K562 (cell line): ENCODE results near the gene BCAR1.

Source experiments
- CCAR2 ChIP-seq: fragments of 200-400 bp; formaldehyde crosslinking; IDR thresholded peaks from 2 replicates; pipeline ENCODE4 v1.6.1; 2017; ENCODE audit warnings: mild to moderate bottlenecking, low read depth, low read length
- CEBPG ChIP-seq, 3 experiments: fragments of 200-800 bp in 1 of 3; sonication (Bioruptor generic) in 1 of 3; sonication (generic) in 1 of 3; formaldehyde crosslinking in 1 of 3; IDR thresholded peaks in 2 of 3; conservative IDR thresholded peaks in 1 of 3; 2 replicates each; pipeline versions ENCODE4 v1.6.1 to v1.8.0; 2016 to 2022; ENCODE audit warnings: missing compliant biosample characterization in 2 of 3, missing genetic modification characterization in 2 of 3, mild to moderate bottlenecking in 1 of 3, missing genetic modification reagents in 1 of 3
- CTBP1 ChIP-seq: fragments of 450-650 bp; IDR thresholded peaks from 2 replicates; pipeline ENCODE4 v1.6.1; 2016; ENCODE audit warnings: borderline replicate concordance
- FOS ChIP-seq: IDR thresholded peaks from 3 replicates; pipeline ENCODE4 v1.6.1; 2011; ENCODE audit not compliant: insufficient read length; ENCODE audit errors: extremely low read depth
- GATA2 ChIP-seq: sonication (generic); formaldehyde crosslinking; IDR thresholded peaks from 2 replicates; pipeline ENCODE4 v1.4.0; 2020; ENCODE audit warnings: mild to moderate bottlenecking, missing genetic modification reagents
- MXI1 ChIP-seq: IDR thresholded peaks from 2 replicates; pipeline ENCODE4 v1.6.1; 2011; ENCODE audit warnings: low read depth, mild to moderate bottlenecking, improper control_type of control experiment, low read length
- PCBP2 ChIP-seq: fragments of 200-400 bp; formaldehyde crosslinking; IDR thresholded peaks from 2 replicates; pipeline ENCODE4 v1.6.1; 2018; ENCODE audit warnings: low read length, low read depth, mild to moderate bottlenecking, moderate library complexity; ENCODE audit not compliant: poor library complexity, severe bottlenecking
- PHF20 ChIP-seq: fragments of 450-650 bp; IDR thresholded peaks from 2 replicates; pipeline ENCODE4 v1.6.1; 2018; ENCODE audit not compliant: partially characterized antibody
- ZNF311 ChIP-seq: fragments of 250-450 bp; sonication (Bioruptor Pico); IDR thresholded peaks from 2 replicates; pipeline ENCODE4 v1.4.0; 2020; ENCODE audit warnings: mild to moderate bottlenecking, moderate library complexity
- TF ChIP-seq, protein P1 (sequence below), 3 experiments: IDR thresholded peaks in 2 of 3; conservative IDR thresholded peaks in 1 of 3; 2 replicates each; pipeline ENCODE4 v1.5.1; 2011 to 2012; ENCODE audit warnings: low read length in 3 of 3, mild to moderate bottlenecking in 3 of 3, control low read depth in 2 of 3, improper control_type of control experiment in 1 of 3, inconsistent platforms in 1 of 3, low read depth in 1 of 3, mixed read lengths in 1 of 3, moderate library complexity in 1 of 3; ENCODE audit not compliant: insufficient read depth in 2 of 3
- TF ChIP-seq, protein P2 (sequence below): IDR thresholded peaks from 2 replicates; pipeline ENCODE4 v1.6.1; 2011; ENCODE audit not compliant: insufficient read length; ENCODE audit errors: extremely low read depth

DNA sequence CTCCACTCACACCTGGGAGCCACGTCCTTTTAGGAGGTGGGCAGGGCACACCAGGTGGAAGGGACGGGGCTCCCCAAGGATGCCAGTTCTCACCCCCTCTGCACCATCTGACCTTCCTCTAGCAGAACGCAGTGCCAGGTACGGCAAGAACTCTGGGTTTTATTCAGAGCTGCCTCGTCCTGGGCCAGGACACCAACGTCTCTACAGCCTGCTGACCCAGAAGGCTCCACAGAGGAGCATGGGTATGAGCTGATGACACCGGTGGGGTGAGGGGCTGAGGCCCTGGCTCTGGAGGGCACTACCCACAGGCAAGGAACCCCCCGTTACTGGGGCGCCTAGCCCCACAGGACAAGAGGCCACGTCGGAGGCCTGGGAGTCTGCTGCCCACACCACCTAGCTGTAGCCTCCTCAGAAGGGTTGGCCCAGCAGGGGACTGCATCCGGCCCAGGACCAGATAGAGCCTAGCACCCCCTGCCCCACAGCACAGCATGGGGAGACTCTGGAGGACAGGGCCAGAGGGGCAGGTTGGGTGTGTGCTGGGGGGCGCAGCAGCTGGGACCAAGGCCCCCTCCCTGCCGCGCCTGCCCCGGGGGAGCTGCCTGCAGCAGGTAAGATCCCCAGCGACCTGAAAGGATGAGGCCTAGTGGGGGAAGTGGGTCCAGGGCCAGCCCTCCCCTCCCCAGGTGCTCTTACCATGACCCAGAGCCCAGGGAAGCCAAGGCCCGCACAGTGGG lies 13.9 kb downstream of the BCAR1 start:
- no peak for TF ChIP-seq PCBP2
- TF ChIP-seq ZNF311 (CRISPR knock-in tag) = no peak
- no peak for TF ChIP-seq CTBP1
- TF ChIP-seq MXI1 = no peak
- TF ChIP-seq FOS = no peak
- no peak for TF ChIP-seq PHF20
- TF ChIP-seq, protein P1, sequence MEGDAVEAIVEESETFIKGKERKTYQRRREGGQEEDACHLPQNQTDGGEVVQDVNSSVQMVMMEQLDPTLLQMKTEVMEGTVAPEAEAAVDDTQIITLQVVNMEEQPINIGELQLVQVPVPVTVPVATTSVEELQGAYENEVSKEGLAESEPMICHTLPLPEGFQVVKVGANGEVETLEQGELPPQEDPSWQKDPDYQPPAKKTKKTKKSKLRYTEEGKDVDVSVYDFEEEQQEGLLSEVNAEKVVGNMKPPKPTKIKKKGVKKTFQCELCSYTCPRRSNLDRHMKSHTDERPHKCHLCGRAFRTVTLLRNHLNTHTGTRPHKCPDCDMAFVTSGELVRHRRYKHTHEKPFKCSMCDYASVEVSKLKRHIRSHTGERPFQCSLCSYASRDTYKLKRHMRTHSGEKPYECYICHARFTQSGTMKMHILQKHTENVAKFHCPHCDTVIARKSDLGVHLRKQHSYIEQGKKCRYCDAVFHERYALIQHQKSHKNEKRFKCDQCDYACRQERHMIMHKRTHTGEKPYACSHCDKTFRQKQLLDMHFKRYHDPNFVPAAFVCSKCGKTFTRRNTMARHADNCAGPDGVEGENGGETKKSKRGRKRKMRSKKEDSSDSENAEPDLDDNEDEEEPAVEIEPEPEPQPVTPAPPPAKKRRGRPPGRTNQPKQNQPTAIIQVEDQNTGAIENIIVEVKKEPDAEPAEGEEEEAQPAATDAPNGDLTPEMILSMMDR (IDR thresholded peaks at IDR 0.05 in 2 of 3, conservative IDR thresholded peaks at IDR 0.05 in 1 of 3; ENCODE audit: insufficient read depth in 2 of 3, low read depth in 1 of 3, low read length in 3 of 3) = no peak
- no peak for TF ChIP-seq GATA2 (CRISPR knock-in tag)
- TF ChIP-seq CEBPG (CRISPR knock-in tag; IDR thresholded peaks at IDR 0.05) = no peak
- no peak for TF ChIP-seq CEBPG (tag; conservative IDR thresholded peaks at IDR 0.05 in 1 of 2, IDR thresholded peaks at IDR 0.05 in 1 of 2)
- TF ChIP-seq, protein P2, sequence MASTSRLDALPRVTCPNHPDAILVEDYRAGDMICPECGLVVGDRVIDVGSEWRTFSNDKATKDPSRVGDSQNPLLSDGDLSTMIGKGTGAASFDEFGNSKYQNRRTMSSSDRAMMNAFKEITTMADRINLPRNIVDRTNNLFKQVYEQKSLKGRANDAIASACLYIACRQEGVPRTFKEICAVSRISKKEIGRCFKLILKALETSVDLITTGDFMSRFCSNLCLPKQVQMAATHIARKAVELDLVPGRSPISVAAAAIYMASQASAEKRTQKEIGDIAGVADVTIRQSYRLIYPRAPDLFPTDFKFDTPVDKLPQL = no peak
- TF ChIP-seq CCAR2 = no peak
